IMR-90 (cell line): Measurements from ENCODE around the gene XIAP. TPM values are rescaled to one million over a fixed set of nuclear protein-coding genes. Genes with fewer than 3 reads are reported as not detected.

ENCODE experiments used
- ATAC-seq: fragments of 200-7000 bp; cut with Tn5 transposase; 2 replicates; pipeline ENCODE4 v1.9.1; 2020; ENCODE audit warnings: low read depth, mild to moderate bottlenecking, moderate library complexity
- BruUV-seq: library from RNA; stranded (reverse); fragments of 400-500 nt; replicated peaks from 2 replicates; lab custom pipeline; 2021; lab: Mats Ljungman, UMichigan
- CTCF ChIA-PET: fragments of 300-600 bp; formaldehyde crosslinking; extraction: SDS; loops from one replicate; lab custom pipeline; 2021; ENCODE audit warnings: antibody characterized with exemption; lab: Yijun Ruan, JAX
- POLR2A ChIA-PET: fragments of 300-600 bp; sonication (Branson Sonifier 250); formaldehyde crosslinking; loops from one replicate; lab custom pipeline; 2022; ENCODE audit warnings: antibody characterized with exemption; ENCODE audit not compliant: unreplicated experiment; lab: Charles Lee
- DNase-seq: peaks from one replicate; pipeline ENCODE4 v3.0.0; 2013
- H2AFZ ChIP-seq: replicated peaks from 2 replicates; pipeline ENCODE3; 2013; ENCODE audit warnings: low read length, mild to moderate bottlenecking; ENCODE audit not compliant: poor library complexity
- H2AK5ac ChIP-seq: 2 replicates; pipeline ENCODE4 v1.6.1; 2013; ENCODE audit warnings: low read depth, low read length, inconsistent platforms
- H2AK9ac ChIP-seq: replicated peaks from 2 replicates; pipeline ENCODE3; 2013; ENCODE audit warnings: mild to moderate bottlenecking, low read depth, low read length, moderate library complexity; ENCODE audit not compliant: poor library complexity
- H2BK120ac ChIP-seq: 2 replicates; pipeline ENCODE4 v1.6.1; 2013; ENCODE audit warnings: low read depth, low read length, inconsistent platforms
- H2BK15ac ChIP-seq: 3 replicates; pipeline ENCODE4 v1.6.1; 2013; ENCODE audit warnings: low read depth, low read length, inconsistent platforms
- H2BK20ac ChIP-seq: 2 replicates; pipeline ENCODE4 v1.6.1; 2013; ENCODE audit warnings: low read depth, mild to moderate bottlenecking, inconsistent platforms, low read length, moderate library complexity
- H2BK5ac ChIP-seq: 2 replicates; pipeline ENCODE4 v1.6.1; 2013; ENCODE audit warnings: mild to moderate bottlenecking, low read depth, low read length, inconsistent platforms; ENCODE audit not compliant: poor library complexity, severe bottlenecking
- H3K14ac ChIP-seq: replicated peaks from 2 replicates; pipeline ENCODE4 v1.6.1; 2013; ENCODE audit warnings: low read depth, low read length, inconsistent platforms
- H3K18ac ChIP-seq: 2 replicates; pipeline ENCODE4 v1.6.1; 2013; ENCODE audit warnings: low read depth, low read length, control low read depth
- H3K23ac ChIP-seq: 2 replicates; pipeline ENCODE4 v1.6.1; 2013; ENCODE audit warnings: low read depth, low read length, inconsistent platforms
- H3K27ac ChIP-seq: 2 replicates; pipeline ENCODE4 v1.5.1; 2013; ENCODE audit warnings: mild to moderate bottlenecking, control low read depth, low read length; ENCODE audit not compliant: insufficient read depth
- H3K27me3 ChIP-seq: 2 replicates; pipeline ENCODE4 v1.6.1; 2013; ENCODE audit warnings: low read length; ENCODE audit not compliant: control insufficient read depth, insufficient read depth
- H3K36me3 ChIP-seq: 2 replicates; pipeline ENCODE4 v1.6.1; 2013; ENCODE audit warnings: low read length, mixed read lengths; ENCODE audit not compliant: control insufficient read depth, insufficient read depth
- H3K4ac ChIP-seq: 2 replicates; pipeline ENCODE4 v1.6.1; 2013; ENCODE audit warnings: low read depth, low read length, inconsistent platforms
- H3K4me1 ChIP-seq: 2 replicates; pipeline ENCODE4 v1.6.1; 2013; ENCODE audit warnings: low read length, mixed read lengths; ENCODE audit not compliant: control insufficient read depth, insufficient read depth
- H3K4me2 ChIP-seq: 2 replicates; pipeline ENCODE4 v1.6.1; 2013; ENCODE audit warnings: low read depth, mild to moderate bottlenecking, control low read depth, low read length, moderate library complexity
- H3K4me3 ChIP-seq: 2 replicates; pipeline ENCODE4 v1.5.1; 2013; ENCODE audit warnings: low read depth, mild to moderate bottlenecking, control low read depth, low read length, moderate library complexity; ENCODE audit not compliant: insufficient read depth
- H3K56ac ChIP-seq: 2 replicates; pipeline ENCODE4 v1.6.1; 2013; ENCODE audit warnings: low read length, inconsistent platforms; ENCODE audit not compliant: insufficient read depth; ENCODE audit errors: extremely low read depth
- H3K79me1 ChIP-seq, 2 experiments: 2 replicates each; pipeline ENCODE4 v1.6.1; 2013; ENCODE audit warnings: low read length in 2 of 2, inconsistent platforms in 1 of 2, low read depth in 1 of 2
- H3K9ac ChIP-seq: 2 replicates; pipeline ENCODE4 v1.6.1; 2013; ENCODE audit warnings: low read depth, low read length, control low read depth
- H3K9me1 ChIP-seq: 2 replicates; pipeline ENCODE4 v1.6.1; 2013; ENCODE audit warnings: low read length, inconsistent platforms; ENCODE audit not compliant: insufficient read depth
- H3K9me3 ChIP-seq: 2 replicates; pipeline ENCODE4 v1.6.1; 2013; ENCODE audit warnings: low read length; ENCODE audit not compliant: control insufficient read depth, insufficient read depth
- H4K20me1 ChIP-seq: 2 replicates; pipeline ENCODE4 v1.6.1; 2013; ENCODE audit warnings: low read length, inconsistent platforms; ENCODE audit not compliant: insufficient read depth
- H4K5ac ChIP-seq: 2 replicates; pipeline ENCODE4 v1.6.1; 2013; ENCODE audit warnings: mild to moderate bottlenecking, low read depth, low read length, control low read depth
- H4K8ac ChIP-seq, 2 experiments: 2 replicates each; pipeline ENCODE4 v1.6.1; 2013; ENCODE audit warnings: low read depth in 2 of 2, low read length in 2 of 2, control low read depth in 1 of 2, inconsistent platforms in 1 of 2
- H4K91ac ChIP-seq: 2 replicates; pipeline ENCODE4 v1.6.1; 2013; ENCODE audit warnings: low read depth, low read length, inconsistent platforms; ENCODE audit not compliant: insufficient read depth
- CEBPB ChIP-seq: IDR thresholded peaks from 2 replicates; pipeline ENCODE4 v1.6.1; 2012; ENCODE audit warnings: low read depth, low read length, improper control_type of control experiment
- NFE2L2 ChIP-seq: fragments of 150-350 bp; IDR thresholded peaks from 2 replicates; pipeline ENCODE4 v1.6.1; 2016; ENCODE audit warnings: low read depth, mild to moderate bottlenecking, low read length
- RCOR1 ChIP-seq: IDR thresholded peaks from 2 replicates; pipeline ENCODE4 v1.6.1; 2012; ENCODE audit warnings: mild to moderate bottlenecking, low read length, improper control_type of control experiment; ENCODE audit not compliant: insufficient replicate concordance
- USF2 ChIP-seq: fragments of 150-350 bp; IDR thresholded peaks from 2 replicates; pipeline ENCODE4 v1.6.1; 2017; ENCODE audit warnings: mild to moderate bottlenecking, antibody characterized with exemption, low read length, low read depth
- dilution Hi-C: fragments of 300-500 bp; cut with HindIII; formaldehyde crosslinking; loops from one replicate; pipeline ENCODE4 v1.14.3; 2018; ENCODE audit warnings: low sequenced_read_pairs; ENCODE audit not compliant: unreplicated experiment
- in situ Hi-C: fragments of 300-500 bp; cut with MboI; formaldehyde crosslinking; loops from 3 replicates; pipeline ENCODE4 v1.14.3; 2019; ENCODE audit warnings: low sequenced_read_pairs, inconsistent platforms, mixed read lengths
- intact Hi-C: fragments of 100-400 bp; cut with micrococcal nuclease; formaldehyde crosslinking; loops from 2 replicates; pipeline ENCODE4 v1.10.0; 2022
- polyA plus RNA-seq, 3 experiments: library from polyadenylated mRNA; depleted of rRNA; stranded (reverse); fragments of >200 nt; gene quantifications; 2 replicates each; pipeline ENCODE4 v1.2.3, GENCODE V29; 2012; ENCODE audit warnings: low replicate concordance in 1 of 3
- total RNA-seq: library from RNA; depleted of rRNA; stranded (reverse); fragments of >200 nt; gene quantifications from 2 replicates; pipeline ENCODE4 v1.2.3, GENCODE V29; 2012

XIAP gene
- total and polyA plus RNA-seq, 2 of the 4 experiments (the other 2 are of a cell fraction): 8.1 to 17.4 TPM

- Histone ChIP-seq H2BK120ac (no peak overlapping the region), H3K4ac (no peak overlapping the region), H2BK15ac (no peak overlapping the region), H3K4me3 (no peak overlapping the region), H2AK5ac (no peak overlapping the region), H2AFZ (peak overlapping the region; percentile 9), H3K4me2 (no peak overlapping the region), H3K36me3 (no peaks in the 10 kb centered on the region), H3K9ac (no peak overlapping the region), H3K9me3 (0 out of 2 replicates have a peak, but pooled peaks cover 1% of the 10 kb centered on the region), H3K23ac (no peak overlapping the region), H4K91ac (no peak overlapping the region), H3K14ac (no peak overlapping the region), H3K9me1 (no peaks in the 10 kb centered on the region), H3K27me3 (no peaks in the 10 kb centered on the region), H3K18ac (no peak overlapping the region), H4K20me1 (no peaks in the 10 kb centered on the region), H3K56ac (no peak overlapping the region), H2BK5ac (no peak overlapping the region), H3K4me1 (peaks cover 3% of the 10 kb centered on the region; the same call in 1 of the 2 replicates), H4K5ac (no peak overlapping the region), H2BK20ac (no peak overlapping the region), H4K8ac (no peak overlapping the region), H3K79me1 (no peaks in the 10 kb centered on the region), H3K27ac (no peak overlapping the region), H2AK9ac (no peak overlapping the region)
- ATAC-seq (peak; percentile 73), DNase-seq (peak; percentile 84)
- dilution Hi-C loops: no loop called here
- intact Hi-C loops: no loop called here
- in situ Hi-C loops: no loop called here
- ChIA-PET CTCF (no interaction called here), POLR2A (no interaction called here)
- no TSS peak for BruUV-seq
- 0 out of 2 replicates have a peak, but pooled peaks have one; percentile 21 for TF ChIP-seq NFE2L2
- peak; percentile 19; the same call in 1 of the 2 replicates for TF ChIP-seq CEBPB
- TF ChIP-seq RCOR1: no peak
- peak; percentile 86 for TF ChIP-seq USF2
Measured at GRCh38 chrX:123818243-123818642, 41.6 kb upstream of the XIAP start.
